Activated naive CD8-positive, alpha-beta T cell treated with anti-CD3 and anti-CD28 coated beads, Interleukin-2, amount 50 U/mL, for 24 hours (primary cell): ENCODE data around the gene STMN1.
"Not testable (repeated sequence)": the region's sequence is repeated elsewhere in the genome, so short reads cannot be mapped to it uniquely, and the experiment has no call there.

Experiments used
- ATAC-seq: fragments of 150-1000 bp; cut with Tn5 transposase; one replicate; pipeline ENCODE4 v1.10.0; 2021
- DNase-seq: peaks from one replicate; pipeline ENCODE4 v3.0.0; 2021
- H3K27ac Mint-ChIP-seq: one replicate; pipeline ENCODE4 v1.8.0; 2021; ENCODE audit warnings: mild to moderate bottlenecking, mixed read lengths
- H3K27me3 Mint-ChIP-seq: one replicate; pipeline ENCODE4 v1.8.0; 2021; ENCODE audit warnings: mixed read lengths
- H3K36me3 Mint-ChIP-seq: one replicate; pipeline ENCODE4 v1.8.0; 2021; ENCODE audit warnings: low read depth, mixed read lengths
- H3K4me1 Mint-ChIP-seq: one replicate; pipeline ENCODE4 v1.8.0; 2021; ENCODE audit warnings: mixed read lengths
- H3K4me3 Mint-ChIP-seq: one replicate; pipeline ENCODE4 v1.8.0; 2021; ENCODE audit warnings: mild to moderate bottlenecking, moderate library complexity, mixed read lengths
- H3K9me3 Mint-ChIP-seq: one replicate; pipeline ENCODE4 v1.8.0; 2021; ENCODE audit warnings: mixed read lengths

Gene STMN1

GRCh38 chr1:25905680-25906643, at the start of gene STMN1:
TSS of gene STMN1 (minus strand) at chr1:25906419. CDS start at chr1:25904676, 1,743 bp downstream.
- H3K9me3 Mint-ChIP-seq: no peaks in the 10 kb centered on the region
- peaks cover 28% of the 10 kb centered on the region for H3K4me1 Mint-ChIP-seq
- ATAC-seq (peak; percentile 82), DNase-seq (peak; percentile 92)
- peak within 1 kb of the TSS; percentile 92 for H3K4me3 Mint-ChIP-seq
- peaks cover 35% of the 10 kb centered on the region for H3K36me3 Mint-ChIP-seq
- no peaks in the 10 kb centered on the region for H3K27me3 Mint-ChIP-seq
- H3K27ac Mint-ChIP-seq: peak within 1 kb of the TSS; percentile 87

DNA sequence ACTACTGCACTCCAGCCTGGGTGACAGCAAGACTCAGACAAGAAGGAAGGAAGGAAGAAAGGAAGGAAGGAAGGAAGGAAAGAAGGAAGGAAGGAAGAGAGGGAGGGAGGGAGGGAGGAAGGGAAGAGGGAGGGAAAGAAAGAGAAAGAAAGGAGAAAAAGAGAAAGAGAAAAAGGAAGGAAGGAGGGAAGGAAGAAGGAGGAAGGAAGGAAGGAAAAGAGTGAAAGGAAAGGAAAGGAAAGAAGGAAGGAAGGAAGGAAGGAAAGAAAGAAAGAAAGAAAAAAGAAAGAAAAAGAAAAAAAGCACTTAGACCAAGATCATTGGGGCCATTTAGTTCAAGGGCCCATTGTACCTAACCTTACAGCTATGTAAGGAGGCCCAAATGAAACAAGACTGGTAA, 49.3 kb upstream of the STMN1 start:
- H3K9me3 Mint-ChIP-seq: no peaks in the 10 kb centered on the region
- peaks cover 4% of the 10 kb centered on the region for H3K4me1 Mint-ChIP-seq
- DNase-seq (no peak), ATAC-seq (no peak)
- H3K27ac Mint-ChIP-seq: no peak overlapping the region
- H3K27me3 Mint-ChIP-seq: no peaks in the 10 kb centered on the region
- no peak overlapping the region for H3K4me3 Mint-ChIP-seq
- peaks cover 24% of the 10 kb centered on the region for H3K36me3 Mint-ChIP-seq

GRCh38 chr1:25954282-25954938, 48.2 kb upstream of the STMN1 start:
- peaks cover 4% of the 10 kb centered on the region for H3K4me1 Mint-ChIP-seq
- no peak for ATAC-seq
- peaks cover 13% of the 10 kb centered on the region for H3K36me3 Mint-ChIP-seq
- no peaks in the 10 kb centered on the region for H3K27me3 Mint-ChIP-seq
- H3K4me3 Mint-ChIP-seq: no peak overlapping the region
- no peaks in the 10 kb centered on the region for H3K9me3 Mint-ChIP-seq
- DNase-seq: no peak
- H3K27ac Mint-ChIP-seq: no peak overlapping the region

- no peak overlapping the region for H3K4me3 Mint-ChIP-seq
- H3K4me1 Mint-ChIP-seq: peaks cover 4% of the 10 kb centered on the region
- ATAC-seq (no peak), DNase-seq (no peak)
- H3K27me3 Mint-ChIP-seq: no peaks in the 10 kb centered on the region
- H3K27ac Mint-ChIP-seq: no peak overlapping the region
- H3K36me3 Mint-ChIP-seq: no peaks in the 10 kb centered on the region
- H3K9me3 Mint-ChIP-seq: no peaks in the 10 kb centered on the region
These were observed 46.7 kb upstream of the STMN1 start for GRCh38 chr1:25952841-25953401.

DNA sequence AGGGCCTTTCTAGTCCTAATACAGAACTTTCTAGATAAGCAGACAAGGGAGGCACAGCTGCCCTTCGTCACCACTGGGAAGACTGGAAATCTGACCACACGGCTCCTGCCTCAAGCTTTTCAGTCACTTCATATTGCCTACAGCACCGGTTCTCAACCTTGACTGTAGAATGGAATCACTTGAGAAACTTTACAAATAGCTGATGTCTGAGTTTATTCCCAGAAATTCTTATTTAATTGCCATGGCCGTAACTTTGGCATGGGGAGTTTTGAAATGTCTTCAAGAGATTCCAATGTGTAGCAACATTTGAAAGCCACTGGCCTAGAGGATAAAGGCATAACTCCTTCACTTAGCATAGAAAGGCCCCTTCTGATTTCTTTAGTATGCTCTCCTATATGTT, 42.4 kb upstream of the STMN1 start:
- no peaks in the 10 kb centered on the region for H3K4me1 Mint-ChIP-seq
- no peak for ATAC-seq

GRCh38 chr1:25947027-25947426, 40.8 kb upstream of the STMN1 start:
- Mint-ChIP-seq H3K27ac (no peak overlapping the region), H3K4me3 (no peak overlapping the region), H3K27me3 (no peaks in the 10 kb centered on the region), H3K9me3 (peaks cover 12% of the 10 kb centered on the region), H3K4me1 (no peaks in the 10 kb centered on the region), H3K36me3 (no peaks in the 10 kb centered on the region)
- DNase-seq (no peak), ATAC-seq (no peak)

More for the DNA sequence above, 42.4 kb upstream of the STMN1 start:
- Mint-ChIP-seq H3K4me3 (no peak overlapping the region), H3K27me3 (no peaks in the 10 kb centered on the region), H3K36me3 (no peaks in the 10 kb centered on the region), H3K9me3 (peaks cover 5% of the 10 kb centered on the region), H3K27ac (no peak overlapping the region)
- no peak for DNase-seq

DNA sequence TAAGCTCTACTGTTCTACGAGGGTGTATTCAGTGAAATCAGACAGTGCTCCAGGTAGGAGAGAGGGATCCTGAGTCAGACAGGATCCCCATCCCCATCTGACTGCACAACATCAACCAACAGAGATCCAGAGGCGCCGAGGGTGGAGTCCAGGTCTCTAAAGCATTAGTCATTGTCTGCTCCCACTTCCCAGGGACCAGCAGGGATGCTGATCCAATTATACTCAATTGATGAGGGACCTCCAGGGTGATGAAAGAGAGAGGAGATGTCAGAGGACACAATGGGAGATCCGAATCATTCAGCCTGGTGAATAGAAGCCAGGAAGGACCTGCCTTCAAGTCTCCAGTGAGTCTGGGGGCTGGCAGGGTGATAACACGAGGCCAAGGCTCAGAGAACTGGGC, 39.5 kb upstream of the STMN1 start:
- no peak for ATAC-seq
- DNase-seq: no peak
- Mint-ChIP-seq H3K36me3 (no peaks in the 10 kb centered on the region), H3K27ac (no peak overlapping the region), H3K4me3 (no peak overlapping the region), H3K4me1 (no peaks in the 10 kb centered on the region), H3K27me3 (no peaks in the 10 kb centered on the region), H3K9me3 (peaks cover 12% of the 10 kb centered on the region)

- DNase-seq (no peak), ATAC-seq (no peak)
- no peak overlapping the region for H3K4me3 Mint-ChIP-seq
- H3K4me1 Mint-ChIP-seq: no peaks in the 10 kb centered on the region
- H3K9me3 Mint-ChIP-seq: peaks cover 12% of the 10 kb centered on the region
- no peaks in the 10 kb centered on the region for H3K36me3 Mint-ChIP-seq
- H3K27ac Mint-ChIP-seq: no peak overlapping the region
- no peaks in the 10 kb centered on the region for H3K27me3 Mint-ChIP-seq
These were observed 38.8 kb upstream of the STMN1 start for GRCh38 chr1:25944986-25945385.

DNA sequence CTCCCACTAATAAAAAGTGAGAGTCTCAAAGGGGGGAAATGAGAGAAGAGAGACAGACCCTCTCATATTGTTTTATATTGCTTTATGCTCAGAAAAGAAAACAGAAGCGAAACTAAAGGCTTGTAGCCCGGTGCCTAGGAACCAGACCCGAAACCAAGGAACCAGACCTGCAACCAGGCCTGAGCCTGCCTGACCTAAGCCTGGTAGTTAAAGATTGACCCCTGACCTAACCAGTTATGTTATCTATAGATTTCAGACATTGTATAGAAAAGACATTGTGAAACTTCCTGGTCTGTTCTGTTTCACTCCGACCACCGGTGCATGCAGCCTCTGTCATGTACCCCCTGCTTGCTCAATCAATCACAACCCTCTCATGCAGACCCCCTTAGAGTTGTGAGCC, 37.3 kb upstream of the STMN1 start:
- not testable (repeated sequence) for H3K27ac Mint-ChIP-seq, ATAC-seq, H3K27me3 Mint-ChIP-seq

GRCh38 chr1:25936947-25937346, 30.7 kb upstream of the STMN1 start:
- H3K36me3 Mint-ChIP-seq: no peaks in the 10 kb centered on the region
- no peak overlapping the region for H3K4me3 Mint-ChIP-seq
- H3K27me3 Mint-ChIP-seq: no peaks in the 10 kb centered on the region
- ATAC-seq (no peak), DNase-seq (no peak)
- no peaks in the 10 kb centered on the region for H3K9me3 Mint-ChIP-seq
- no peak overlapping the region for H3K27ac Mint-ChIP-seq
- H3K4me1 Mint-ChIP-seq: peaks cover 5% of the 10 kb centered on the region

More for the DNA sequence above, 37.3 kb upstream of the STMN1 start:
- peaks cover 12% of the 10 kb centered on the region for H3K9me3 Mint-ChIP-seq
- DNase-seq, H3K4me1 Mint-ChIP-seq, H3K4me3 Mint-ChIP-seq, H3K36me3 Mint-ChIP-seq: not testable (repeated sequence)

- Mint-ChIP-seq H3K36me3 (no peaks in the 10 kb centered on the region), H3K27ac (no peak overlapping the region)
- ATAC-seq: no peak
These were observed 27.5 kb upstream of the STMN1 start for GRCh38 chr1:25933479-25934365.

GRCh38 chr1:25932811-25933400, 26.7 kb upstream of the STMN1 start:
- not testable (repeated sequence) for H3K9me3 Mint-ChIP-seq, H3K4me1 Mint-ChIP-seq, H3K36me3 Mint-ChIP-seq, H3K27ac Mint-ChIP-seq, H3K4me3 Mint-ChIP-seq, H3K27me3 Mint-ChIP-seq, DNase-seq, ATAC-seq

More at GRCh38 chr1:25933479-25934365, 27.5 kb upstream of the STMN1 start:
- Mint-ChIP-seq H3K27me3 (no peaks in the 10 kb centered on the region), H3K4me1 (peaks cover 5% of the 10 kb centered on the region), H3K9me3 (no peaks in the 10 kb centered on the region), H3K4me3 (no peak overlapping the region)
- DNase-seq: no peak

GRCh38 chr1:25932321-25932720, 26.1 kb upstream of the STMN1 start:
- H3K9me3 Mint-ChIP-seq: no peaks in the 10 kb centered on the region
- H3K4me3 Mint-ChIP-seq: no peak overlapping the region
- DNase-seq: no peak
- H3K27me3 Mint-ChIP-seq: no peaks in the 10 kb centered on the region
- H3K4me1 Mint-ChIP-seq: peaks cover 5% of the 10 kb centered on the region
- no peak for ATAC-seq
- H3K36me3 Mint-ChIP-seq: no peaks in the 10 kb centered on the region
- H3K27ac Mint-ChIP-seq: no peak overlapping the region

GRCh38 chr1:25929016-25929415, 22.8 kb upstream of the STMN1 start:
- Mint-ChIP-seq H3K9me3 (no peaks in the 10 kb centered on the region), H3K27me3 (peaks cover under 1% of the 10 kb centered on the region), H3K36me3 (no peaks in the 10 kb centered on the region), H3K4me3 (no peak overlapping the region), H3K4me1 (peaks cover 8% of the 10 kb centered on the region), H3K27ac (no peak overlapping the region)
- ATAC-seq (no peak), DNase-seq (no peak)
